ENCODE results near the gene UST. TPM values are rescaled to one million over a fixed set of nuclear protein-coding genes. Genes with fewer than 3 reads are reported as not detected.
A peak's percentile ranks its signal among the peaks of the same experiment; 100 is the strongest.

Gene UST
- total RNA-seq, 4 donors from 2014 or later, result 4.8 to 9.0 (median 7.8) TPM

DNA sequence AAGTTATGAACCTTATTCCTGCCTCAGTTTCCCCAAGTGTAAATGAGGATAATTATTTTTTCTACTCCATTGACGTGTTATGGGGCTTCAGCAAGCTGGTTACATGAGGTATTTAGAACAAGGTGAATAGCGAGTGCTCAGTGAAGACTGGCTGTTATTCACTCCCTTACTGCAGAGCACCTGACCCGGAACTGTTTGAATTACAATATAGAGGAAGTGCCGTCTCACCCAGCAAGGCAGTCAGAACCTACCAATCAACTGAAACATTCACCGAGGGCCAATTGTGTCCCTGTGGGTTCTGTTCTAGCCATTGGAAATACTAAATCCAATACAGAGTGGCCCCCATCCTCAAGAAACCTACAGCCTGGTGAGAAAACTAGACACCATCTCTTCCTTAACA lies 216.9 kb downstream of the UST start:
- in situ Hi-C loops (cut with MboI; ENCODE audit: low pct_ligation_motif_present in 1 of 4, low pct_unique_long_range_greater_than_20kb in 1 of 4, low sequenced_read_pairs in 3 of 4) (loop anchor here in 1 of 4 donors (25.0 kb wide), 1 partner anchor 376 kb away; no protein-coding TSS in a partner anchor), intact Hi-C loops (cut with DNase I; ENCODE audit: low total_unique reads) (no loop called here)
- peaks cover 0 to 9% (median 3%) of the 10 kb centered on the region in 4 donors for H3K4me1 ChIP-seq
- no peaks in the 10 kb centered on the region for H3K36me3 ChIP-seq
- H3K4me3 ChIP-seq, result no peak overlapping the region
- H3K27me3 ChIP-seq, result no peaks in the 10 kb centered on the region
- H3K27ac ChIP-seq, result no peak overlapping the region
- TF ChIP-seq, protein P1, sequence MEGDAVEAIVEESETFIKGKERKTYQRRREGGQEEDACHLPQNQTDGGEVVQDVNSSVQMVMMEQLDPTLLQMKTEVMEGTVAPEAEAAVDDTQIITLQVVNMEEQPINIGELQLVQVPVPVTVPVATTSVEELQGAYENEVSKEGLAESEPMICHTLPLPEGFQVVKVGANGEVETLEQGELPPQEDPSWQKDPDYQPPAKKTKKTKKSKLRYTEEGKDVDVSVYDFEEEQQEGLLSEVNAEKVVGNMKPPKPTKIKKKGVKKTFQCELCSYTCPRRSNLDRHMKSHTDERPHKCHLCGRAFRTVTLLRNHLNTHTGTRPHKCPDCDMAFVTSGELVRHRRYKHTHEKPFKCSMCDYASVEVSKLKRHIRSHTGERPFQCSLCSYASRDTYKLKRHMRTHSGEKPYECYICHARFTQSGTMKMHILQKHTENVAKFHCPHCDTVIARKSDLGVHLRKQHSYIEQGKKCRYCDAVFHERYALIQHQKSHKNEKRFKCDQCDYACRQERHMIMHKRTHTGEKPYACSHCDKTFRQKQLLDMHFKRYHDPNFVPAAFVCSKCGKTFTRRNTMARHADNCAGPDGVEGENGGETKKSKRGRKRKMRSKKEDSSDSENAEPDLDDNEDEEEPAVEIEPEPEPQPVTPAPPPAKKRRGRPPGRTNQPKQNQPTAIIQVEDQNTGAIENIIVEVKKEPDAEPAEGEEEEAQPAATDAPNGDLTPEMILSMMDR (IDR thresholded peaks at IDR 0.05), result no peak
- TF ChIP-seq POLR2AphosphoS5 (IDR thresholded peaks at IDR 0.05) (no peak), EP300 (IDR thresholded peaks at IDR 0.05; ENCODE audit: low read depth) (no peak), POLR2A (IDR thresholded peaks at IDR 0.05) (no peak)
- no peaks in the 10 kb centered on the region for H3K9me3 ChIP-seq
- no peak for DNase-seq
- 96 to 100% methylated on average over 2 to 5 of the region's 5 CpGs for WGBS, 2 donors (ENCODE audit: low coverage in 1 of 2)

DNA sequence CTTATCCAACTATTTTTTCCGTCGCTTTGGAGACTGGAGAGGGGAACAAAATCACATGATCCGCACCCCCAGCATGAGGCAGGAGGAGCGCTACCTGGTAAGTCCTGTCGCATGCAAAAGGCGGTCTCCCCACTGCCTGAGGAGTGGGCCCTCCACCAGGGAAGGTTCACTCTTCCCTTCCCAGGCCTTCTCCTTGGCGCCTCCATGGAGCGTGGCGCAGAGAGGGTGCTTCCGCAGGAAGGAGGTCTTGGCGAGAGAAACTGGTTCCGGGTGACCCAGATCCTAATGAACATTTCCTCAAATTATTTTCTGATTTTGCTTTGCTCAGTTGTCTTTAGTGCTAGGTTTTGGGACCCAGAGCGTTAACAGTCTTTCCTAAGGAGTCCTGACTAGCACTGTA lies 217.6 kb downstream of the UST start:
- intact Hi-C loops (cut with DNase I; ENCODE audit: low total_unique reads), result no loop called here
- DNase-seq, result no peak

DNA sequence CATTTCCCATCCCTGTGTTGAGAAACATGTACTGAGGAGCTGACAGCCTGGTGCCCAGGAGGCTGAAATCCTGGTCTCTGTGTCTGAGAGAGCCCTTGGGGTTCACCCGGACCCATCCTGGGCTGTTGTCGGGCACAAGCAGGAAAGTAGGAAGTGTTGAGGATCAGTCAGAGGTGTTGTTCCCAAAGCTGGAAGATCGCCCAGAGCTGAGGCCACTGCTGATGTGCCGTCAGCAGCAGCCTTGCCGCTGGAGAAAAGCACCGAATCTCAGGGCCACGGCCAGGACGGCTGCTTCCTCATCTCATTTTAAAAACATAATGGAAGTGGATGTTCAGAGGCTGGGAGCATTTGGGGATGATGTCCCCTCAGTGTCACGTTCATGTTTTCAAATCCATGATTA lies 218.5 kb downstream of the UST start:
- in situ Hi-C loops (cut with MboI; ENCODE audit: low pct_ligation_motif_present in 1 of 4, low pct_unique_long_range_greater_than_20kb in 1 of 4, low sequenced_read_pairs in 3 of 4), result loop anchor here in 1 of 4 donors (25.0 kb wide), 1 partner anchor 378 kb away; no protein-coding TSS in a partner anchor
- Histone ChIP-seq H3K9me3 (no peaks in the 10 kb centered on the region), H3K36me3 (no peaks in the 10 kb centered on the region), H3K4me3 (no peak overlapping the region), H3K27me3 (no peaks in the 10 kb centered on the region), H3K27ac (no peak overlapping the region), H3K4me1 (peaks cover 0 to 9% (median 3%) of the 10 kb centered on the region in 4 donors)
- TF ChIP-seq POLR2A (IDR thresholded peaks at IDR 0.05) (no peak), EP300 (IDR thresholded peaks at IDR 0.05; ENCODE audit: low read depth) (no peak), POLR2AphosphoS5 (IDR thresholded peaks at IDR 0.05) (no peak)
- TF ChIP-seq, protein P1 (IDR thresholded peaks at IDR 0.05), result no peak
- 60 to 86% methylated on average over 1 to 9 of the region's 9 CpGs for WGBS, 2 donors (ENCODE audit: low coverage in 1 of 2)
- DNase-seq, result no peak
- intact Hi-C loops (cut with DNase I; ENCODE audit: low total_unique reads), result no loop called here

More for the DNA sequence above, 217.6 kb downstream of the UST start:
- 96% methylated on average over 13 of the region's 13 CpGs; no CpG with 5 or more reads in 1 of the 2 donors for WGBS, 2 donors (ENCODE audit: low coverage in 1 of 2)
- TF ChIP-seq, protein P1 (IDR thresholded peaks at IDR 0.05), result no peak
- TF ChIP-seq POLR2AphosphoS5 (IDR thresholded peaks at IDR 0.05), result no peak
- TF ChIP-seq POLR2A (IDR thresholded peaks at IDR 0.05), result no peak
- TF ChIP-seq EP300 (IDR thresholded peaks at IDR 0.05; ENCODE audit: low read depth), result no peak
- Histone ChIP-seq H3K9me3 (no peaks in the 10 kb centered on the region), H3K4me1 (peaks cover 0 to 9% (median 3%) of the 10 kb centered on the region in 4 donors), H3K27me3 (no peaks in the 10 kb centered on the region), H3K27ac (no peak overlapping the region), H3K4me3 (no peak overlapping the region), H3K36me3 (no peaks in the 10 kb centered on the region)
- in situ Hi-C loops (cut with MboI; ENCODE audit: low pct_ligation_motif_present in 1 of 4, low pct_unique_long_range_greater_than_20kb in 1 of 4, low sequenced_read_pairs in 3 of 4), result loop anchor here in 1 of 4 donors (25.0 kb wide), 1 partner anchor 377 kb away; no protein-coding TSS in a partner anchor

DNA sequence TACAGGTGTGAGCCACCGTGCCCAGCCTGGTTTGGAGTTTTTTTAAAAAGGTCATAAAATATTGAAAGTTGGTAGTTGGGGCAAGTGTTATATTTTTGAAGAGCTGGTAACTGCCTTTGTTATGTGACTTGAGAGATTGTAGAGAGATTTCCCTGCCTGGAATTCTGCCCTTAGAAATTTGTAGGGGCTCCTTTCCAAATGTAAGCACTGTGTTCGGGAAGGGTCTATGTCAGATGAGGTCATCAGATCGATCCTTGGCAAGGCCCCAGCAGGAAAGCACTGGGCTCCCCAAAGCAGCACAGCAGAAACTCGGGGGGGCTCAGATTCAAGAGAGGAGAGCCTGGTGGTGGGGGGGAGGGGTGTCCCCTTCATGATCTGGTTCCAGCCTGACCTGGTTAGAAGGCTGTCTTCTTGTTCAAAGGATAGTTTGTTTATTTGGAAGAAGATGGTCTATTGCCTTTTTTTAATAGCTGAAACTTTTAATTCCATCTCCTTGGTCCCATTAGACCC lies 220.2 kb downstream of the UST start:
- intact Hi-C loops (cut with DNase I; ENCODE audit: low total_unique reads), result no loop called here
- peak overlapping the region in 2 of 4 donors; percentile 28 to 30 for H3K27ac ChIP-seq
- H3K27me3 ChIP-seq, result no peaks in the 10 kb centered on the region
- in situ Hi-C loops (cut with MboI; ENCODE audit: low pct_ligation_motif_present in 1 of 4, low pct_unique_long_range_greater_than_20kb in 1 of 4, low sequenced_read_pairs in 3 of 4), result loop anchor here in 1 of 4 donors (25.0 kb wide), 1 partner anchor 380 kb away; no protein-coding TSS in a partner anchor
- H3K4me1 ChIP-seq, result peaks cover 0 to 9% (median 3%) of the 10 kb centered on the region in 4 donors
- no peak for DNase-seq
- TF ChIP-seq, protein P1 (IDR thresholded peaks at IDR 0.05), result no peak
- TF ChIP-seq POLR2AphosphoS5 (IDR thresholded peaks at IDR 0.05) (no peak), POLR2A (IDR thresholded peaks at IDR 0.05) (no peak), EP300 (IDR thresholded peaks at IDR 0.05; ENCODE audit: low read depth) (no peak)
- no peak overlapping the region for H3K4me3 ChIP-seq
- 0 to 69% methylated on average over 1 to 4 of the region's 4 CpGs for WGBS, 2 donors (ENCODE audit: low coverage in 1 of 2)
- H3K9me3 ChIP-seq, result no peaks in the 10 kb centered on the region
- H3K36me3 ChIP-seq, result no peaks in the 10 kb centered on the region
